Sciatic nerve (tissue), 2 donors: Measurements from ENCODE around the gene PDE9A. TPM values are rescaled to one million over a fixed set of nuclear protein-coding genes. Genes with fewer than 3 reads are reported as not detected.

Source experiments
- ATAC-seq: fragments of 200-7000 bp; cut with Tn5 transposase; one replicate; pipeline ENCODE4 v1.9.1; 2020; ENCODE audit warnings: mild to moderate bottlenecking, moderate library complexity
- DNase-seq: peaks from one replicate; pipeline ENCODE4 v3.0.0-alpha.2; 2020; ENCODE audit warnings: low spot score
- intact Hi-C: fragments of 100-400 bp; cut with DNase I; formaldehyde crosslinking; loops from one replicate; pipeline ENCODE4 v1.14.2; 2022
- total RNA-seq: library from RNA; stranded (reverse); fragmentation: NEBNext Ultra II Directional; extraction: Animal tissue kit (Norgen Biotek cat#: 25700); gene quantifications from one replicate; pipeline ENCODE4 v1.2.1, GENCODE V29; 2021
- donor health status: DM: no; HTN: no; CAD: no.
- donor health status: DM: no; HTN: no; CAD: no.

The PDE9A gene
- total RNA-seq, 1 donor from 2014 or later: 32.6 TPM

- intact Hi-C loops: loop anchor here (10.0 kb wide), 1 partner anchor 56 kb away; no protein-coding TSS in a partner anchor
- ATAC-seq (no peak), DNase-seq (no peak)
These were observed 115.1 kb downstream of the PDE9A start for GRCh38 chr21:42768324-42769121.

GRCh38 chr21:42769183-42769819 lies 115.9 kb downstream of the PDE9A start:
- intact Hi-C loops: loop anchor here (10.0 kb wide), 1 partner anchor 56 kb away; no protein-coding TSS in a partner anchor
- DNase-seq (no peak), ATAC-seq (no peak)

GRCh38 chr21:42769820-42770716 lies 116.6 kb downstream of the PDE9A start:
- DNase-seq (no peak), ATAC-seq (no peak)
- intact Hi-C loops: loop anchor here (10.0 kb wide), 1 partner anchor 55 kb away; no protein-coding TSS in a partner anchor

GRCh38 chr21:42770717-42771502 lies 117.5 kb downstream of the PDE9A start:
- DNase-seq (no peak), ATAC-seq (no peak)
- intact Hi-C loops: no loop called here

GRCh38 chr21:42771503-42771805 lies 118.0 kb downstream of the PDE9A start:
- ATAC-seq (peak; percentile 13), DNase-seq (no peak)
- intact Hi-C loops: no loop called here

GRCh38 chr21:42775123-42775522 lies 121.7 kb downstream of the PDE9A start:
- ATAC-seq: no peak
- intact Hi-C loops: no loop called here
- DNase-seq: no peak

- intact Hi-C loops: no loop called here
- DNase-seq (no peak), ATAC-seq (no peak)
These were observed 122.5 kb downstream of the PDE9A start for GRCh38 chr21:42775891-42776290.

GRCh38 chr21:42777064-42777756 lies 123.8 kb downstream of the PDE9A start:
- DNase-seq (no peak), ATAC-seq (no peak)
- intact Hi-C loops: no loop called here

GRCh38 chr21:42777757-42778344 lies 124.4 kb downstream of the PDE9A start:
- peak; percentile 63 for DNase-seq
- peak; percentile 74 for ATAC-seq
- intact Hi-C loops: loop anchor here (1.0 kb wide), 1 partner anchor 21 kb away; no protein-coding TSS in a partner anchor

GRCh38 chr21:42779431-42779861 lies 126.0 kb downstream of the PDE9A start:
- intact Hi-C loops: no loop called here

GRCh38 chr21:42780617-42781016 lies 127.2 kb downstream of the PDE9A start:
- intact Hi-C loops: no loop called here
- DNase-seq: no peak
- no peak for ATAC-seq

More at GRCh38 chr21:42779431-42779861, 126.0 kb downstream of the PDE9A start:
- no peak for ATAC-seq
- DNase-seq: no peak

- DNase-seq (peak; percentile 62), ATAC-seq (peak; percentile 56)
- intact Hi-C loops: no loop called here
These were observed 127.9 kb downstream of the PDE9A start for GRCh38 chr21:42781150-42781970.

GRCh38 chr21:42781971-42782722 lies 128.7 kb downstream of the PDE9A start:
- intact Hi-C loops: no loop called here
- ATAC-seq: peak; percentile 51

GRCh38 chr21:42782723-42783242 lies 129.4 kb downstream of the PDE9A start:
- intact Hi-C loops: no loop called here
- DNase-seq: no peak
- ATAC-seq: no peak

More at GRCh38 chr21:42781971-42782722, 128.7 kb downstream of the PDE9A start:
- no peak for DNase-seq

- DNase-seq (peak; percentile 55), ATAC-seq (peak; percentile 2)
- intact Hi-C loops: no loop called here
These were observed 130.9 kb downstream of the PDE9A start for GRCh38 chr21:42784276-42784675.

GRCh38 chr21:42784896-42785451 lies 131.6 kb downstream of the PDE9A start:
- intact Hi-C loops: no loop called here
- ATAC-seq (no peak), DNase-seq (no peak)
